ENCODE measurements around the gene OR1E2.

- TF ChIP-seq POLR2AphosphoS5 (IDR thresholded peaks at IDR 0.05; ENCODE audit: borderline replicate concordance, low read depth, low read length) = no peak
- TF ChIP-seq EZH2 (IDR thresholded peaks at IDR 0.05) = no peak
Observed at GRCh38 chr17:3385869-3386816, 47.5 kb downstream of the OR1E2 start, which contains the start of gene OR3A2.
